Activated CD4-positive, alpha-beta T cell treated with anti-CD3 and anti-CD28 coated beads, Interleukin-2, amount 10 ng/mL, durations not matched to agents 24 days and 14 days (primary cell): ENCODE data around the gene ZNF658. TPM values are rescaled to one million over a fixed set of nuclear protein-coding genes. Genes with fewer than 3 reads are reported as not detected.
"Not testable (repeated sequence)": the region's sequence is repeated elsewhere in the genome, so short reads cannot be mapped to it uniquely, and the experiment has no call there.

Source experiments
- DNase-seq: peaks from one replicate; pipeline ENCODE4 v3.0.0; 2022
- H3K27ac Mint-ChIP-seq: one replicate; pipeline ENCODE4 v1.8.0; 2022; ENCODE audit warnings: mild to moderate bottlenecking, mixed read lengths
- H3K27me3 Mint-ChIP-seq: one replicate; pipeline ENCODE4 v1.8.0; 2022; ENCODE audit warnings: mixed read lengths
- H3K36me3 Mint-ChIP-seq: one replicate; pipeline ENCODE4 v1.8.0; 2022; ENCODE audit warnings: low read depth, mild to moderate bottlenecking, mixed read lengths
- H3K4me1 Mint-ChIP-seq: one replicate; pipeline ENCODE4 v1.8.0; 2021; ENCODE audit warnings: mixed read lengths
- H3K4me3 Mint-ChIP-seq: one replicate; pipeline ENCODE4 v1.8.0; 2022; ENCODE audit warnings: mild to moderate bottlenecking, moderate library complexity, mixed read lengths
- H3K9me3 Mint-ChIP-seq: one replicate; pipeline ENCODE4 v1.8.0; 2021; ENCODE audit warnings: mixed read lengths
- intact Hi-C: fragments of 100-400 bp; cut with micrococcal nuclease; formaldehyde crosslinking; loops from one replicate; pipeline ENCODE4 v1.15.1; 2023
- total RNA-seq: library from RNA; stranded (reverse); gene quantifications from 2 replicates; pipeline ENCODE4 v1.2.3, GENCODE V29; 2022

Gene ZNF658
- total RNA-seq, result 2.0 and 2.6 TPM in 2 replicates

GRCh38 chr9:66900490-66901131, at the start of gene ZNF658:
ZNF658 (plus strand) TSS chr9:66900725; CDS start chr9:66903562, 2,837 bp downstream.
- H3K9me3 Mint-ChIP-seq, H3K4me1 Mint-ChIP-seq, intact Hi-C loops, H3K36me3 Mint-ChIP-seq, H3K27me3 Mint-ChIP-seq: not testable (repeated sequence)
- Mint-ChIP-seq H3K4me3 (peak within 1 kb of the TSS; percentile 93), H3K27ac (peak within 1 kb of the TSS; percentile 87)
- peak; percentile 92 for DNase-seq

DNA sequence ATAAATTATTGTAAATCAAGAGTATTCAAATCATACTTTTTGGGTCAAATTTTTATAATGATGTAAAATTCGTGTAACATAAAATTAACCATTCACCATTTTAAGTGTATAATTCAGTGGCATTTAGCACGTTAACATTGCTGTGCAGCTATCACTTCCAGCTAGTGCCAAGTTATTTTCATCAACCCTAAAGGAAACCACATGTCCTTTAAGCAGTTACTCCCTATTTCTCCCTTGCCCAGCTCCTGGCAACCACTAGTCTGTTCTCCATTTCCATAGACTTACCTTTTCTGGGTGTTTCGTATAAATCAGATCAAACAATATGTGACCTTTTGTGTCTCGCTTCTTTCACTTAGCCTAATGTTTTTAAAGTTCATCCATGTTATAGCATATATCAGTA, 38.8 kb upstream of the ZNF658 start:
- H3K4me1 Mint-ChIP-seq, H3K9me3 Mint-ChIP-seq, H3K27me3 Mint-ChIP-seq, H3K4me3 Mint-ChIP-seq, H3K27ac Mint-ChIP-seq, intact Hi-C loops, DNase-seq, H3K36me3 Mint-ChIP-seq: not testable (repeated sequence)

DNA sequence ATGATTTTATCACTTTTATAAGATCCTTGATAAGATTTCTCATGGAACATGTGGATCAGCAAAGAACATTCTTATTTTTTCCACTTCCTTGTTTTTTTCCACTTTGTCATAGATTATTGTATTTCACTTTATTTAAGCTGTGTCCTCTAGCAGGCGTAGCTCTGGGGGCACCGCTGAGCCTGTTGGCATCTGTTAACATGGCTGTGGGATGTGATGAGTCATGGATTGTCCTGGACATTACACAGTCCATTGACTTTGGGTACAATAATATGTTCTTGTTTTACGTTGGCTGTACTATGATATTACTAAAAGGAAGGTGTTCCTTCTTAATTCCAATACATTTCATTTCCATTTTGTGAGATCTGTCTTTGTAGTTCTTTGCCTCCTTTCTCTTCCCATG, 31.9 kb upstream of the ZNF658 start:
- H3K27me3 Mint-ChIP-seq, intact Hi-C loops, H3K4me1 Mint-ChIP-seq, DNase-seq, H3K27ac Mint-ChIP-seq, H3K4me3 Mint-ChIP-seq, H3K9me3 Mint-ChIP-seq, H3K36me3 Mint-ChIP-seq: not testable (repeated sequence)

- H3K27me3 Mint-ChIP-seq, intact Hi-C loops, H3K9me3 Mint-ChIP-seq, H3K36me3 Mint-ChIP-seq, H3K4me1 Mint-ChIP-seq, DNase-seq, H3K4me3 Mint-ChIP-seq, H3K27ac Mint-ChIP-seq: not testable (repeated sequence)
These were observed 19.9 kb upstream of the ZNF658 start for GRCh38 chr9:66880605-66881004.

DNA sequence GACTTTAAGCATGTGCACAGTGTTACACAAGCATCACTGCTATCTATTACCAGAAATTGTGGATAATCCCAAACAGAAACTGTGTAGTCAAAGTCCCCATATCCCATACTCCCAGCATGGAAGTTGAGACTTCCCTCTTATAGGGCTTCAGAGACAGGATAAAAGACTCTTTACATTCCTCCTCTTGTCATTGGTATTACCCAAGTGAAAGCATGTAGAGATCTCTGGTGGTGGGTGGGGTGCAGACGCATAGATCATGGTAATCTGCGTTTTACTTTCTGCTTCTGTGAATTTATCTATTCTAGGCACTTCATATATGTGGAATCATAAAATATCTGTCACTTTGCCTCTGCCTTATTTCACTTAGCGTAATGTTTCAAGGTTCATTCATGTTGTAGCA, 18.7 kb upstream of the ZNF658 start:
- H3K27me3 Mint-ChIP-seq, intact Hi-C loops, H3K36me3 Mint-ChIP-seq, H3K27ac Mint-ChIP-seq, H3K9me3 Mint-ChIP-seq, H3K4me1 Mint-ChIP-seq, H3K4me3 Mint-ChIP-seq, DNase-seq: not testable (repeated sequence)

DNA sequence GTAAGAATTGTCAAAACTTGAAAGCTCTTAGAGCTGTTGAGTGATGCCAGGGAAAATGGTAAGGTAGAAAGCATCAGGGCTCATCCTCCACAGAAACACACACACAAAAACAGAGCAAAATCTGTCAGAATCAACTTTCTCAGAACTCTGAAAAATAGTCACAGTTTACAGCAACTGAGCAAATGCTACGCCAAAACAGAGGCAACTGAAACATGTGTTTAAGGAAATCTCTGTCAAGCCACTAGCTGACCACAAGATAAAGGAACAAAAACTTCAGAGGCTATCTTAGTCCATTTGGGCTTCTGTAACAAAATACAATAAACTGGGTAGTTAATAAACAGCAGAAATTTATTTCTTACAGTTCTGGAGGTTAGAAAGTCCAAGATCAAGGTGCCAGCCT, 10.2 kb upstream of the ZNF658 start:
- H3K27ac Mint-ChIP-seq, H3K36me3 Mint-ChIP-seq, H3K4me1 Mint-ChIP-seq, H3K9me3 Mint-ChIP-seq, DNase-seq, intact Hi-C loops, H3K4me3 Mint-ChIP-seq, H3K27me3 Mint-ChIP-seq: not testable (repeated sequence)

GRCh38 chr9:66901141-66901540, 616 bp downstream of the ZNF658 start:
- intact Hi-C loops, H3K4me1 Mint-ChIP-seq, H3K27me3 Mint-ChIP-seq, H3K27ac Mint-ChIP-seq, H3K9me3 Mint-ChIP-seq, H3K36me3 Mint-ChIP-seq: not testable (repeated sequence)
- DNase-seq, result peak; percentile 57
- peak overlapping the region; percentile 93 for H3K4me3 Mint-ChIP-seq

DNA sequence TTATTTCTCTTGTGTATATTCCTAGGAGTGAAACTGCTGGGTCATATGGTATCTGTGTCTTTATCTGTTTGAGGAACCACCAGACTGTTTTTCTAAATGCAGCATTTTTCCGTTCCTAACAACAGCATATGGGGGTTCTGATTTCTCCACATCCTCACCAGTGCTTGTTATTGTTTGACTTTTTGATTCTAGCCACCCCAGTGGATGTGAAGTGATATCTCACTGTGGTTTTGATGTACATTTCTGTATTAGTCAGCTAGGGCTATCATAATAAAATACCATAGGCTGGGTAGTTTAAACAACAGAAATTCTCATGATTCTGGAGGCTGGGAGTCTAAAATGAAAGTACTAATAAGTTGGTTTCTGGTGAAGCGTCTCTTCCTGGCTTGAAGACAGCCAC, 9.0 kb downstream of the ZNF658 start:
- H3K36me3 Mint-ChIP-seq, DNase-seq, intact Hi-C loops: not testable (repeated sequence)

GRCh38 chr9:66920072-66920471, 19.5 kb downstream of the ZNF658 start:
- H3K9me3 Mint-ChIP-seq, H3K27ac Mint-ChIP-seq, H3K36me3 Mint-ChIP-seq, H3K4me1 Mint-ChIP-seq, DNase-seq, H3K4me3 Mint-ChIP-seq, intact Hi-C loops, H3K27me3 Mint-ChIP-seq: not testable (repeated sequence)

More for the DNA sequence above, 9.0 kb downstream of the ZNF658 start:
- H3K9me3 Mint-ChIP-seq, H3K4me1 Mint-ChIP-seq, H3K27me3 Mint-ChIP-seq, H3K27ac Mint-ChIP-seq, H3K4me3 Mint-ChIP-seq: not testable (repeated sequence)

DNA sequence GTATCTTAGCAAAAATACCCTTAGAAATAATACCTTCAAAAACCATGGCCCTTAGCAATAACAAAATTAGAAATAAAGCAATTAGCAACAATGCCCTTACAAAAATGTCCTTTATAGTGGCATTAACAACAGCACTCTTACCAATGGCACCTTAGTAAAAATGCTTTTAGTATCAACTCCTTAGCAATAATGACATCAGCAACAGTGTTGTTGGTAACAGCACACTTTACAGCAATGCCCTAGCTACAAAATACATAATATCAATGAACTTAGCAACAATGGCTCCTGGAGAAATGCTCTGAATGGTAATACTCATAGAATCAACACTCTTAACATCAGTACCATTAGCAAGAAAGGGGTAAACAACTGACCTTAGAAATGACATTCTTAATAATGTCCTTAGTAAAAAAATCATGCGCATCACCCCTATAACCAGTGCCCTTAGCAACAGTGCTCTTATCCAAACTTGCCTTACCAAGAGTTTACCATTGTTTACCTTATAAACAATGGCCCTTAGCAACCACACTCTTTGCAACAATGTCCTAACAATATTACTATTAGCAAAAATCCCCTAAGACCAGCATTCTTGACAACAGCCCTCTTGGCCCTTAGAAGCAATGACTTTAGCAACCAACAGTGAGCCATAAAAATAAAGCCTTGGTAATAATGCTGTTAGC, 35.8 kb downstream of the ZNF658 start:
- H3K36me3 Mint-ChIP-seq, DNase-seq, H3K4me3 Mint-ChIP-seq, H3K27me3 Mint-ChIP-seq, H3K9me3 Mint-ChIP-seq, H3K27ac Mint-ChIP-seq, intact Hi-C loops, H3K4me1 Mint-ChIP-seq: not testable (repeated sequence)

- H3K27me3 Mint-ChIP-seq, H3K36me3 Mint-ChIP-seq, H3K27ac Mint-ChIP-seq: not testable (repeated sequence)
These were observed 37.1 kb downstream of the ZNF658 start for GRCh38 chr9:66937662-66938061.

GRCh38 chr9:66938322-66938721, 37.8 kb downstream of the ZNF658 start:
- H3K4me3 Mint-ChIP-seq, intact Hi-C loops, H3K36me3 Mint-ChIP-seq, H3K27me3 Mint-ChIP-seq, H3K27ac Mint-ChIP-seq, DNase-seq, H3K9me3 Mint-ChIP-seq, H3K4me1 Mint-ChIP-seq: not testable (repeated sequence)

More at GRCh38 chr9:66937662-66938061, 37.1 kb downstream of the ZNF658 start:
- H3K9me3 Mint-ChIP-seq, intact Hi-C loops, DNase-seq, H3K4me1 Mint-ChIP-seq, H3K4me3 Mint-ChIP-seq: not testable (repeated sequence)

GRCh38 chr9:66939878-66940830, 39.6 kb downstream of the ZNF658 start:
- H3K4me3 Mint-ChIP-seq, intact Hi-C loops, H3K27me3 Mint-ChIP-seq, H3K4me1 Mint-ChIP-seq, DNase-seq, H3K9me3 Mint-ChIP-seq, H3K36me3 Mint-ChIP-seq, H3K27ac Mint-ChIP-seq: not testable (repeated sequence)
